ENCODE data around the gene WDR7.

DNA sequence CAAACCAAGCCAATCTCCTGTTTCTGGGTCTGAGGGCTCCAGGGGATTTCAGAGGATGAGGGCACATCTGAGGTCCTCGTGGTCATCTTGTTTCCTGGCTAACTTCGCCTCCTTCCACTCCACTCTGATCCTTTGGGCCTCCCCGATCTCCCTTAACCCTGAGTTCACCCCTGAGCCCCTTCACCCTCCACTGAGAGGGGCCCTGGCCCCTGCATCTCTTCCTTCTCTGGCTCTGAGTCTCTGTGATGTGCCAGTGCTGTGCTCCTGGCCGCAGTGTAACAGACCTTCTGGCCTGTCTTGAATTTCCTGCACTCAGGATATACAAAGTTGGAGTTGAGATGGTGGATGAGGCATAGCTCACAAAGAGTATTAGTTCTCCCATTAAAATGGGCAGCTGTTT lies 411.0 kb downstream of the WDR7 start:
- no peak for TF ChIP-seq NFE2L2 (conservative IDR thresholded peaks at IDR 0.05; ENCODE audit: low read length)
- no peak for TF ChIP-seq POLR2A (IDR thresholded peaks at IDR 0.05; ENCODE audit: low read length)
- TF ChIP-seq RAD21 (conservative IDR thresholded peaks at IDR 0.05 in 1 of 2, IDR thresholded peaks at IDR 0.05 in 1 of 2) = no peak
- TF ChIP-seq, protein P1, sequence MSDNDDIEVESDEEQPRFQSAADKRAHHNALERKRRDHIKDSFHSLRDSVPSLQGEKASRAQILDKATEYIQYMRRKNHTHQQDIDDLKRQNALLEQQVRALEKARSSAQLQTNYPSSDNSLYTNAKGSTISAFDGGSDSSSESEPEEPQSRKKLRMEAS (IDR thresholded peaks at IDR 0.05) = no peak
- TF ChIP-seq, protein P2, sequence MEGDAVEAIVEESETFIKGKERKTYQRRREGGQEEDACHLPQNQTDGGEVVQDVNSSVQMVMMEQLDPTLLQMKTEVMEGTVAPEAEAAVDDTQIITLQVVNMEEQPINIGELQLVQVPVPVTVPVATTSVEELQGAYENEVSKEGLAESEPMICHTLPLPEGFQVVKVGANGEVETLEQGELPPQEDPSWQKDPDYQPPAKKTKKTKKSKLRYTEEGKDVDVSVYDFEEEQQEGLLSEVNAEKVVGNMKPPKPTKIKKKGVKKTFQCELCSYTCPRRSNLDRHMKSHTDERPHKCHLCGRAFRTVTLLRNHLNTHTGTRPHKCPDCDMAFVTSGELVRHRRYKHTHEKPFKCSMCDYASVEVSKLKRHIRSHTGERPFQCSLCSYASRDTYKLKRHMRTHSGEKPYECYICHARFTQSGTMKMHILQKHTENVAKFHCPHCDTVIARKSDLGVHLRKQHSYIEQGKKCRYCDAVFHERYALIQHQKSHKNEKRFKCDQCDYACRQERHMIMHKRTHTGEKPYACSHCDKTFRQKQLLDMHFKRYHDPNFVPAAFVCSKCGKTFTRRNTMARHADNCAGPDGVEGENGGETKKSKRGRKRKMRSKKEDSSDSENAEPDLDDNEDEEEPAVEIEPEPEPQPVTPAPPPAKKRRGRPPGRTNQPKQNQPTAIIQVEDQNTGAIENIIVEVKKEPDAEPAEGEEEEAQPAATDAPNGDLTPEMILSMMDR (IDR thresholded peaks at IDR 0.05) = no peak
- TF ChIP-seq CHD4 (IDR thresholded peaks at IDR 0.05; ENCODE audit: borderline replicate concordance) = no peak

Measured in A549 (cell line).